GM12891 (cell line): Measurements from ENCODE around the gene ZP1.

ENCODE experiments used
- POLR2A ChIP-seq: IDR thresholded peaks from 2 replicates; pipeline ENCODE4 v1.6.1; 2011; ENCODE audit warnings: low read depth, low read length, control low read depth
- POLR2AphosphoS5 ChIP-seq: IDR thresholded peaks from 2 replicates; pipeline ENCODE4 v1.6.1; 2011; ENCODE audit warnings: low read depth, low read length, control low read depth
- SPI1 ChIP-seq: IDR thresholded peaks from 2 replicates; pipeline ENCODE4 v1.6.1; 2011; ENCODE audit warnings: low read depth, low read length, control low read depth
- TAF1 ChIP-seq: IDR thresholded peaks from 2 replicates; pipeline ENCODE4 v1.6.1; 2011; ENCODE audit warnings: low read depth, low read length, control low read depth

GRCh38 chr11:60859616-60860250 lies 7.6 kb upstream of the ZP1 start:
- TF ChIP-seq POLR2AphosphoS5 (no peak), POLR2A (no peak), TAF1 (no peak), SPI1 (no peak)
